Measurements from ENCODE around the gene DHRS13. TPM values are rescaled to one million over a fixed set of nuclear protein-coding genes. Genes with fewer than 3 reads are reported as not detected.
A peak's percentile ranks its signal among the peaks of the same experiment; 100 is the strongest.

The DHRS13 gene
- total RNA-seq, 4 donors from 2014 or later = 0.26 to 17.4 (median 13.6) TPM

- no peaks in the 10 kb centered on the region for H3K27me3 ChIP-seq
- H3K4me1 ChIP-seq = peaks cover 0 to 3% of the 10 kb centered on the region in 2 donors
- peak overlapping the region; percentile 92 to 93 for H3K27ac ChIP-seq
- DNase-seq = peak in 1 of 2 donors; percentile 42
- TF ChIP-seq POLR2A (IDR thresholded peaks at IDR 0.05) (no peak), CTCF (IDR thresholded peaks at IDR 0.05) (no peak)
- H3K9me3 ChIP-seq = no peaks in the 10 kb centered on the region
- H3K36me3 ChIP-seq = no peaks in the 10 kb centered on the region
- intact Hi-C loops (cut with DNase I; ENCODE audit: low total_unique reads) = loop anchor here (5.0 kb wide), 1 partner anchor 49 kb away; the partner anchor contains the start of gene DHRS13
- peak overlapping the region; percentile 86 to 92 for H3K4me3 ChIP-seq
Observed at GRCh38 chr17:28950752-28951427, 48.0 kb upstream of the DHRS13 start.

- H3K9me3 ChIP-seq = no peaks in the 10 kb centered on the region
- no peaks in the 10 kb centered on the region for H3K27me3 ChIP-seq
- H3K27ac ChIP-seq = peak overlapping the region; percentile 92 to 93
- DNase-seq = peak; percentile 46 to 54
- intact Hi-C loops (cut with DNase I; ENCODE audit: low total_unique reads) = loop anchor here (5.0 kb wide), 1 partner anchor 48 kb away; the partner anchor contains the start of gene DHRS13
- H3K36me3 ChIP-seq = no peaks in the 10 kb centered on the region
- H3K4me1 ChIP-seq = peaks cover 0 to 3% of the 10 kb centered on the region in 2 donors
- peak overlapping the region; percentile 86 to 92 for H3K4me3 ChIP-seq
- TF ChIP-seq CTCF (IDR thresholded peaks at IDR 0.05) = no peak
- no peak for TF ChIP-seq POLR2A (IDR thresholded peaks at IDR 0.05)
Observed at GRCh38 chr17:28950017-28950751, 47.3 kb upstream of the DHRS13 start.

- TF ChIP-seq CTCF (IDR thresholded peaks at IDR 0.05) (no peak), POLR2A (IDR thresholded peaks at IDR 0.05) (no peak)
- H3K27me3 ChIP-seq = no peaks in the 10 kb centered on the region
- peak overlapping the region; percentile 86 to 92 for H3K4me3 ChIP-seq
- H3K36me3 ChIP-seq = no peaks in the 10 kb centered on the region
- intact Hi-C loops (cut with DNase I; ENCODE audit: low total_unique reads) = loop anchor here (5.0 kb wide), 1 partner anchor 47 kb away; the partner anchor contains the start of gene DHRS13
- no peaks in the 10 kb centered on the region for H3K9me3 ChIP-seq
- peak; percentile 49 to 60 for DNase-seq
- H3K4me1 ChIP-seq = peaks cover 0 to 3% of the 10 kb centered on the region in 2 donors
- H3K27ac ChIP-seq = peak overlapping the region; percentile 92 to 93
Observed at GRCh38 chr17:28949185-28950016, 46.5 kb upstream of the DHRS13 start.

- no peaks in the 10 kb centered on the region for H3K27me3 ChIP-seq
- peak overlapping the region; percentile 86 to 92 for H3K4me3 ChIP-seq
- TF ChIP-seq CTCF (IDR thresholded peaks at IDR 0.05) = no peak
- no peak for TF ChIP-seq POLR2A (IDR thresholded peaks at IDR 0.05)
- H3K9me3 ChIP-seq = no peaks in the 10 kb centered on the region
- peak in 1 of 2 donors; percentile 26 for DNase-seq
- peaks cover 0 to 3% of the 10 kb centered on the region in 2 donors for H3K4me1 ChIP-seq
- intact Hi-C loops (cut with DNase I; ENCODE audit: low total_unique reads) = no loop called here
- no peaks in the 10 kb centered on the region for H3K36me3 ChIP-seq
- peak overlapping the region; percentile 92 to 93 for H3K27ac ChIP-seq
Observed at GRCh38 chr17:28948873-28949184, 46.0 kb upstream of the DHRS13 start.
